Mesothelial cell of epicardium (in vitro differentiated cells): ENCODE results near the gene MUC21. TPM values are rescaled to one million over a fixed set of nuclear protein-coding genes. Genes with fewer than 3 reads are reported as not detected.

ENCODE experiments used
- DNase-seq, 2 experiments: peaks; one replicate each; pipeline ENCODE4 v3.0.0; 2021; ENCODE audit warnings: low spot score in 2 of 2; ENCODE audit not compliant: unreplicated experiment in 2 of 2
- H3K27ac Mint-ChIP-seq: 2 replicates; pipeline ENCODE4 v1.8.0; 2021; ENCODE audit warnings: mixed read lengths
- H3K27me3 Mint-ChIP-seq: 2 replicates; pipeline ENCODE4 v1.8.0; 2021; ENCODE audit warnings: low read depth, mixed read lengths
- H3K36me3 Mint-ChIP-seq: 2 replicates; pipeline ENCODE4 v1.8.0; 2021; ENCODE audit warnings: mixed read lengths
- H3K4me1 Mint-ChIP-seq: 2 replicates; pipeline ENCODE4 v1.8.0; 2021; ENCODE audit warnings: mixed read lengths
- H3K4me3 Mint-ChIP-seq: 2 replicates; pipeline ENCODE4 v1.8.0; 2021; ENCODE audit warnings: mild to moderate bottlenecking, moderate library complexity, mixed read lengths
- H3K9me3 Mint-ChIP-seq: 2 replicates; pipeline ENCODE4 v1.8.0; 2021; ENCODE audit warnings: mixed read lengths
- CTCF ChIP-seq: fragments of 200-600 bp; sonication (generic); IDR thresholded peaks from one replicate; pipeline ENCODE4 v1.5.0; 2021; ENCODE audit warnings: antibody characterized with exemption; ENCODE audit not compliant: unreplicated experiment
- total RNA-seq: library from RNA; stranded (reverse); gene quantifications from 3 replicates; pipeline ENCODE4 v1.2.1, GENCODE V29; 2021

MUC21 gene
- total RNA-seq, 1 donor from 2014 or later = not detected

- no peak for TF ChIP-seq CTCF
- H3K4me3 Mint-ChIP-seq = no peak overlapping the region
These were observed 54.2 kb downstream of the MUC21 start for GRCh38 chr6:31037682-31038081.

GRCh38 chr6:31038559-31038958, 55.0 kb downstream of the MUC21 start:
- H3K27ac Mint-ChIP-seq = no peak overlapping the region
- no peaks in the 10 kb centered on the region for H3K27me3 Mint-ChIP-seq
- no peak for TF ChIP-seq CTCF
- H3K4me1 Mint-ChIP-seq = peaks cover 24% of the 10 kb centered on the region
- H3K4me3 Mint-ChIP-seq = no peak overlapping the region
- no peak for DNase-seq
- H3K9me3 Mint-ChIP-seq = no peaks in the 10 kb centered on the region
- H3K36me3 Mint-ChIP-seq = no peaks in the 10 kb centered on the region

More at GRCh38 chr6:31037682-31038081, 54.2 kb downstream of the MUC21 start:
- DNase-seq = no peak
- Mint-ChIP-seq H3K27me3 (no peaks in the 10 kb centered on the region), H3K4me1 (peaks cover 24% of the 10 kb centered on the region), H3K27ac (no peak overlapping the region), H3K9me3 (no peaks in the 10 kb centered on the region), H3K36me3 (no peaks in the 10 kb centered on the region)

Other genes starting within 250 kb of the MUC21 start
- 96.5 to 101 TPM (median 99.8 TPM) in 3 replicates for gene FLOT1, start 241.0 kb upstream of the MUC21 start, total RNA-seq
- 131 to 136 TPM (median 134 TPM) in 3 replicates for gene IER3, start 239.2 kb upstream of the MUC21 start, total RNA-seq
- 344 to 351 TPM (median 349 TPM) in 3 replicates for gene DDR1, start 99.2 kb upstream of the MUC21 start, total RNA-seq
- 62.1 to 65.4 TPM (median 62.2 TPM) in 3 replicates for gene GTF2H4, start 75.5 kb upstream of the MUC21 start, total RNA-seq
- 62.1 to 70.6 TPM (median 67.4 TPM) in 3 replicates for gene VARS2, start 69.5 kb upstream of the MUC21 start, total RNA-seq
- gene SFTA2, start 51.5 kb upstream of the MUC21 start, total RNA-seq = not detected in 3 replicates
- not detected in 3 replicates for gene MUCL3, start 42.7 kb upstream of the MUC21 start, total RNA-seq
- gene MUC22, start 26.8 kb downstream of the MUC21 start, total RNA-seq = not detected in 3 replicates
- not detected in 3 replicates for gene C6orf15, start 128.9 kb downstream of the MUC21 start, total RNA-seq
- 0.29 to 1.1 TPM (median 0.72 TPM) in 3 replicates for gene PSORS1C1, start 131.1 kb downstream of the MUC21 start, total RNA-seq
- gene CDSN, start 136.7 kb downstream of the MUC21 start, total RNA-seq = not detected in 3 replicates
- gene PSORS1C2, start 155.3 kb downstream of the MUC21 start, total RNA-seq = not detected in 3 replicates
- gene CCHCR1, start 174.1 kb downstream of the MUC21 start, total RNA-seq = 33.9 to 36.6 TPM (median 34.5 TPM) in 3 replicates
- gene TCF19, start 174.9 kb downstream of the MUC21 start, total RNA-seq = 7.7 to 8.5 TPM (median 7.8 TPM) in 3 replicates
- 0.24 to 0.47 TPM in 2 of 3 replicates, not detected in the other for gene POU5F1, start 187.0 kb downstream of the MUC21 start, total RNA-seq